GM23338 (cell line): ENCODE results near the gene KLHL40. TPM values are rescaled to one million over a fixed set of nuclear protein-coding genes. Genes with fewer than 3 reads are reported as not detected.

Experiments
- ATAC-seq: fragments of 200-7000 bp; cut with Tn5 transposase; 3 replicates; pipeline ENCODE4 v1.9.1; 2020
- DNase-seq: peaks from one replicate; pipeline ENCODE4 v3.0.0-alpha.2; 2015; ENCODE audit warnings: low spot score
- H2AFZ ChIP-seq: fragments of 200-600 bp; sonication (generic); 2 replicates; pipeline ENCODE4 v1.8.0; 2016; ENCODE audit warnings: antibody characterized with exemption, mild to moderate bottlenecking, moderate library complexity
- H3F3A ChIP-seq: fragments of 200-600 bp; sonication (generic); replicated peaks from 2 replicates; pipeline ENCODE4 v1.8.0; 2017; ENCODE audit warnings: antibody characterized with exemption, mixed run types, low read depth
- H3K27ac ChIP-seq: fragments of 200-600 bp; sonication (generic); 2 replicates; pipeline ENCODE4 v1.6.1; 2016; ENCODE audit warnings: low read depth
- H3K27me3 ChIP-seq: fragments of 200-600 bp; sonication (generic); 2 replicates; pipeline ENCODE4 v1.8.0; 2016; ENCODE audit warnings: mild to moderate bottlenecking, mixed run types, moderate library complexity; ENCODE audit not compliant: insufficient read depth
- H3K36me3 ChIP-seq: fragments of 200-600 bp; sonication (generic); 2 replicates; pipeline ENCODE4 v1.8.0; 2016; ENCODE audit warnings: mild to moderate bottlenecking; ENCODE audit not compliant: insufficient read depth
- H3K4me1 ChIP-seq: fragments of 200-600 bp; sonication (generic); 2 replicates; pipeline ENCODE4 v1.8.0; 2016; ENCODE audit warnings: mild to moderate bottlenecking, moderate library complexity; ENCODE audit not compliant: insufficient read depth
- H3K4me2 ChIP-seq: fragments of 200-600 bp; sonication (generic); 2 replicates; pipeline ENCODE4 v1.7.1; 2017; ENCODE audit warnings: mixed run types
- H3K4me3 ChIP-seq: fragments of 200-600 bp; sonication (generic); 2 replicates; pipeline ENCODE4 v1.6.1; 2016; ENCODE audit warnings: mixed run types
- H3K79me2 ChIP-seq: fragments of 200-600 bp; sonication (generic); replicated peaks from 2 replicates; pipeline ENCODE4 v1.8.0; 2017; ENCODE audit warnings: mild to moderate bottlenecking; ENCODE audit not compliant: insufficient read depth
- H3K9me2 ChIP-seq: fragments of 200-600 bp; sonication (generic); 2 replicates; pipeline ENCODE4 v1.8.0; 2017; ENCODE audit not compliant: insufficient read depth
- H4K20me1 ChIP-seq: fragments of 200-600 bp; sonication (generic); replicated peaks from 2 replicates; pipeline ENCODE4 v1.8.0; 2017; ENCODE audit warnings: mild to moderate bottlenecking; ENCODE audit not compliant: insufficient read depth
- H3K27ac Mint-ChIP-seq: 2 replicates; pipeline ENCODE4 v1.8.0; 2020; ENCODE audit warnings: inconsistent platforms, mild to moderate bottlenecking, moderate library complexity, mixed read lengths
- H3K27me3 Mint-ChIP-seq: 3 replicates; pipeline ENCODE4 v1.8.0; 2022; ENCODE audit warnings: low read depth, mild to moderate bottlenecking, moderate library complexity, mixed read lengths, inconsistent platforms; ENCODE audit not compliant: insufficient read depth, poor library complexity
- H3K36me3 Mint-ChIP-seq: 3 replicates; pipeline ENCODE4 v1.8.0; 2021; ENCODE audit warnings: low read depth, mild to moderate bottlenecking, inconsistent platforms, moderate library complexity, mixed read lengths
- H3K4me1 Mint-ChIP-seq: 3 replicates; pipeline ENCODE4 v1.8.0; 2020; ENCODE audit warnings: mild to moderate bottlenecking, inconsistent platforms, mixed read lengths
- H3K4me3 Mint-ChIP-seq: 3 replicates; pipeline ENCODE4 v1.8.0; 2021; ENCODE audit warnings: moderate library complexity, mild to moderate bottlenecking, inconsistent platforms, mixed read lengths
- H3K9me3 Mint-ChIP-seq: 3 replicates; pipeline ENCODE4 v1.8.0; 2020; ENCODE audit warnings: moderate library complexity, mild to moderate bottlenecking, inconsistent platforms, mixed read lengths
- CREB1 ChIP-seq: fragments of 250-450 bp; sonication (Bioruptor Pico); IDR thresholded peaks from 2 replicates; pipeline ENCODE4 v1.5.0; 2020; ENCODE audit warnings: low read depth, mild to moderate bottlenecking, moderate library complexity
- CTCF ChIP-seq, 2 experiments: fragments of 200-600 bp in 1 of 2; sonication (generic) in 1 of 2; conservative IDR thresholded peaks; 2 replicates each; pipeline versions ENCODE4 v1.5.1 to v1.6.1; 2016 to 2017; ENCODE audit warnings: antibody characterized with exemption in 2 of 2, low read depth in 2 of 2, mild to moderate bottlenecking in 2 of 2, moderate library complexity in 1 of 2
- ETS1 ChIP-seq: IDR thresholded peaks from 2 replicates; pipeline ENCODE4 v1.6.1; 2016; ENCODE audit warnings: antibody characterized with exemption
- EZH2 ChIP-seq: fragments of 200-600 bp; sonication (generic); IDR thresholded peaks from one replicate; pipeline ENCODE4 v1.8.0; 2017; ENCODE audit warnings: antibody characterized with exemption, mild to moderate bottlenecking, low read depth; ENCODE audit not compliant: unreplicated experiment
- EZH2phosphoT487 ChIP-seq: fragments of 200-600 bp; sonication (generic); IDR thresholded peaks from one replicate; pipeline ENCODE4 v1.8.1; 2018; ENCODE audit warnings: antibody characterized with exemption; ENCODE audit not compliant: unreplicated experiment
- JUNB ChIP-seq: IDR thresholded peaks from one replicate; pipeline ENCODE4 v1.6.1; 2016; ENCODE audit warnings: antibody characterized with exemption; ENCODE audit not compliant: unreplicated experiment
- NANOG ChIP-seq: IDR thresholded peaks from 2 replicates; pipeline ENCODE4 v1.6.1; 2016; ENCODE audit warnings: antibody characterized with exemption, borderline replicate concordance
- POLR2AphosphoS5 ChIP-seq: IDR thresholded peaks from 2 replicates; pipeline ENCODE4 v1.6.1; 2016; ENCODE audit warnings: antibody characterized with exemption, low read depth
- REST ChIP-seq: IDR thresholded peaks from one replicate; pipeline ENCODE4 v1.6.1; 2018; ENCODE audit warnings: antibody characterized with exemption; ENCODE audit not compliant: unreplicated experiment
- STAT1 ChIP-seq: IDR thresholded peaks from one replicate; pipeline ENCODE4 v1.6.1; 2016; ENCODE audit warnings: antibody characterized with exemption; ENCODE audit not compliant: unreplicated experiment
- ZNF114 ChIP-seq: fragments of 250-450 bp; sonication (Bioruptor Pico); IDR thresholded peaks from 2 replicates; pipeline ENCODE4 v1.5.0; 2020; ENCODE audit warnings: mild to moderate bottlenecking, moderate library complexity
- ZNF331 ChIP-seq: fragments of 250-450 bp; sonication (Bioruptor Pico); IDR thresholded peaks from 2 replicates; pipeline ENCODE4 v1.5.0; 2020; ENCODE audit warnings: low read depth, mild to moderate bottlenecking, moderate library complexity
- ZNF462 ChIP-seq: fragments of 250-450 bp; sonication (Bioruptor Pico); IDR thresholded peaks from 2 replicates; pipeline ENCODE4 v1.5.0; 2020; ENCODE audit warnings: mild to moderate bottlenecking, moderate library complexity
- polyA plus RNA-seq: library from polyadenylated mRNA; unstranded; fragments of >200 nt; fragmentation: Nextera tagmentation; extraction: Ambion mirVana; gene quantifications from 2 replicates; pipeline ENCODE4 v1.2.1, GENCODE V29; 2016
- total RNA-seq: library from RNA; depleted of rRNA; stranded (reverse); fragments of >200 nt; shearing (Covaris generic); gene quantifications from 2 replicates; pipeline ENCODE4 v1.2.3, GENCODE V29; 2014

KLHL40 gene
- total and polyA plus RNA-seq, 2 experiments from 2014 or later: not detected

GRCh38 chr3:42655331-42655888 lies 29.9 kb upstream of the KLHL40 start:
- Mint-ChIP-seq H3K27me3 (peaks cover 13% of the 10 kb centered on the region), H3K4me3 (peak overlapping the region; percentile 63; the same call in 2 of the 3 replicates), H3K36me3 (no peaks in the 10 kb centered on the region; the same call in 2 of the 3 replicates), H3K4me1 (peaks cover 43% of the 10 kb centered on the region), H3K9me3 (no peaks in the 10 kb centered on the region), H3K27ac (no peak overlapping the region)
- no peak for TF ChIP-seq REST
- no peak for TF ChIP-seq ETS1
- no peak for TF ChIP-seq CREB1 (CRISPR knock-in tag)
- no peak for TF ChIP-seq NANOG
- TF ChIP-seq STAT1: no peak
- TF ChIP-seq ZNF331 (CRISPR knock-in tag): no peak
- no peak for TF ChIP-seq JUNB
- TF ChIP-seq ZNF114 (CRISPR knock-in tag): no peak
- TF ChIP-seq EZH2: no peak
- no peak for TF ChIP-seq CTCF (conservative IDR thresholded peaks at IDR 0.05; ENCODE audit: low read depth in 2 of 2)
- no peak for TF ChIP-seq ZNF462
- TF ChIP-seq EZH2phosphoT487: no peak
- TF ChIP-seq POLR2AphosphoS5: no peak
- Histone ChIP-seq H3K27ac (no peak overlapping the region), H2AFZ (peak overlapping the region; percentile 76), H3K9me2 (no peaks in the 10 kb centered on the region), H3K4me3 (peak overlapping the region; percentile 69), H3F3A (no peaks in the 10 kb centered on the region), H3K27me3 (no peaks in the 10 kb centered on the region), H3K4me2 (peak overlapping the region; percentile 72), H4K20me1 (no peaks in the 10 kb centered on the region), H3K4me1 (peaks cover 22% of the 10 kb centered on the region), H3K79me2 (no peaks in the 10 kb centered on the region), H3K36me3 (no peaks in the 10 kb centered on the region)
- ATAC-seq (peak; percentile 1; the same call in 2 of the 3 replicates), DNase-seq (peak; percentile 34)
